HG03442 (cell line): ENCODE data around the gene GNG8.
"Not testable (repeated sequence)": the region's sequence is repeated elsewhere in the genome, so short reads cannot be mapped to it uniquely, and the experiment has no call there.

Source experiments
- ATAC-seq: cut with Tn5 transposase; IDR thresholded peaks from one replicate; pipeline ENCODE4 v1.9.1; 2021; ENCODE audit warnings: mild to moderate bottlenecking, moderate library complexity; ENCODE audit not compliant: unreplicated experiment

GNG8 gene

DNA sequence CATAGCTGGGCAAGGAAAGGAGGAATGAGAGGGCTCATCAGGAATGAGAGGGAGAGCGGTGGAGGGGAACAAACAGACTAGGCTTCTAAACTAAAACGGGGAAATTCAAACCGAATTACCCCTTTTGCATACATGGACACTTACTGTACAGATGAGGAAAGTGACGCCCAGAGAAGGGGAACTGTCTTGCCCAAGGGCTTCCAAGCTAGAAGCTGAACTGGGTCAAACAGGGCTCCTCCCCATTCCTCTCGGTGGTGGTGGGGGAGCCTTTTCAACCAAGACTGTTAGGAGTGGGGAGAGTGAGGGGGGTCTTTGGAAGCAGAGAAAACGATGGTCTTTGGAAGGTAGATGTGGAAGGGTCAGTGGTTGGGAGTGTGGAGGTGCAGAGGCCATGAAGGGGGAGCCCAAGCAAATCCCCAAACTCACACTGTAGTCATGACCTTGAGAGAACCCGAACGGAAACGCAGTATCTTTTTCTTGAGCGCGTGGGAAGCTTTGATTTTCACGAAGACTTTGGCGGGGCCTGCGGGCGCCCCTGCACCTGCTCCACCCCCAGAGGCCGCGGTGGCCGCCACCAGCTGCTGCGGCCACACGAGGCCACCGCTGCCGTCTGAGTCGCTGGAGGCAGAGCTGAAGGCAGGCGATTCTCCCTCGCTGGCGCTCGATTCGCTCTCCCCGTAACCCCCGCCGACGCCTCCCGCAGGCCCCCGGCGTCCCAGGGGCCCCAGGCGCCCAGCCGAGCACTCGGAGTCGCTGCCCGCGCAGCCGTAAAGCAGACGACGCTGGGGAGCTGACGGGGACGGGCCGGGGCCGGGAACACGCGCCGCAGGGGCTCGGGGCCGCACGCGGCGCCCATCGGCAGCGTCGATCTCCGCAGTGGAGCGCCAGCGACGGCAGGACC, 12.3 kb upstream of the GNG8 start:
- no peak for ATAC-seq

DNA sequence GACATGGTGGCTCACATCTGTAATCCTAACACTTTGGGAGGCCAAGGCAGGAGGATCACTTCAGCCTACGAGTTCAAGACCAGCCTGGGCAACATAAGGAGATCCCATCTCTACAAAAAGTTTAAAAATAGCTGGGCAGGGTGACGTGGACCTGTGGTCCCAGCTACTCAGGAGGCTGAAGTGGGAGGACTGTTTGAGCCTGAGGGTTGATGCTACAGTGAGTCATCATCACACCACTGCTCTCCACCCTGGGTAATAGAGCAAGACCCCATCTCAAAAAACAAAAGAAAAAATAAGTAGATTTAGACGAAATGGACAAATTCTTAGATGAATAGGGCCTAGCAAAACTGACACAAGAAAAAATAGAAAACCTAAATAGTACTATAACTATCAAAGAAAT, 10.4 kb upstream of the GNG8 start:
- no peak for ATAC-seq

DNA sequence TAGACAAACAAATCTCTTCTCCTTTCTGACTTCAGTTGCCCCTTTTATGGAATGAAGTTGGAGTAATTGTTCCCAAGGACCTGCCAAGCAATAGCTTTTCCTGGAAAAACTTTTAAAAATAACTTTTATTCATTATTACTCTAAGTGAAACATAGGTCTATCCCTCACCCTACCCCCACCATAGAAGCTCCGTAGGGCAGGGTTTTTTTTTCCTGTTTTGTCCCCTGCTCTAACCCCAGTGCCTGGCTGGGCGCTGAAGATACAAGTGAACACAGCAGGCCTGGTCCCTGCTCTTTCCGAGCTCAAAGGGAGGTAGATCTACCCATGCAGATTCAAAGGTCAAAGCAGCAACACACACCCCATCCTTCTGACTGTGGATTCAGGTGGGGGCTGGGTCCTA, 8.7 kb upstream of the GNG8 start:
- ATAC-seq, result no peak

DNA sequence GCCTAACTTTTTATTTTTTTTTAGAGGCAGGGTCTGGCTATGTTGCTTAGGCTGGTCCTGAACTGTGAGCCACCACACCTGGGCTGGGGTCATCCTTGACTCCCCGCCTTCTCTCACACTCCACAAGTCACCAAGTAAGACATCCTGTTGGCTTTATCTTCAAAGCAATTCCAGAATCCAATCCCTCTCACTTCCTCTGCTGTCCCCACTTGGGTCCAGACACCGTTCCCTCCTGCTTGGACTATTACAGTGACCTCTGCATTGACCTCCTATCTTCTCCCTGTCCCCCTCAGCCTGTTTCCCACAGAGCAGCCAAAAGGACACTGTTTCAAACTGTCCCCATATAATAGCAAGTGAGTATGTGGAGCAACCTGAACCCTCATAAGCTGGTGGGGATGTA, 4.7 kb upstream of the GNG8 start:
- no peak for ATAC-seq

DNA sequence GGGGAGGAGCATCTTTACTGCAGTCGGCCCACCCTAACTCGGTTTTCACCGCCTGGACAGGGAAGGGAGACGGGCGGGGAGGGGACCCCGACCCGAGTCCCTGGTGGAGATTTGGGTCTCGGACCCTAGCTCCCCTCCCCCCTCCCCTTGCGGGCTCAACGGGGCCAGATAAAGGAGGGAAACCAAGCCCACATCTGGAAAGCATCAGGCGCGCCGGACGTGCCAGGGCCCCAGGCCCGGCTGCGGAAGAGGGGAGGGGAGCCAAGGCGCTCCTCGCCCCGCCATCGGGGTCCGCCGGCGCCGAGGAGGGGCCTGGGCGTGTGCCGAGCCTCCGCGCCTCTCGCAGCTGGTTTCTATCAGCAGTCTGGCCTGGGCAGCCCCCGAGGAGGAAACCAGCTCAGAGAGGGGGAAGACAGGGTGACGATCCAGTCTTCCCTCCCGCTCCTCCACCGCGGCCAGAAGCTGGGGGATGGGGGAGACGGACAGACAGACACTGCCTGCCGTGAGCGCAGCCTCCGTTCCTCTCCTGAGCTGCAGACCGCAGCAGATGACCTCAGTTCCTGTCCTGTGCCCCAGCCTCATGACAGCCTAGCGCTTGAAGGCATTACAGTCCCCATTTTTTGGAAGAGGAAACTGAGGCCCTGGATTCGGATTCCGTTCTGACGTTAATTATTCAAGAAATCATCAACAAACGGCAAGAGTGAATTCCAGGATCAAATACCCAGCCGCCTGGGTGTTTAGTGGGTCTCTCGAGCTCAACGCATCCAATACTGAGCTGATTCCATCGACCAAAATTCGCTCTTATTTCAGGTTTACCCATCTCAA, 3.6 kb upstream of the GNG8 start:
- no peak for ATAC-seq

DNA sequence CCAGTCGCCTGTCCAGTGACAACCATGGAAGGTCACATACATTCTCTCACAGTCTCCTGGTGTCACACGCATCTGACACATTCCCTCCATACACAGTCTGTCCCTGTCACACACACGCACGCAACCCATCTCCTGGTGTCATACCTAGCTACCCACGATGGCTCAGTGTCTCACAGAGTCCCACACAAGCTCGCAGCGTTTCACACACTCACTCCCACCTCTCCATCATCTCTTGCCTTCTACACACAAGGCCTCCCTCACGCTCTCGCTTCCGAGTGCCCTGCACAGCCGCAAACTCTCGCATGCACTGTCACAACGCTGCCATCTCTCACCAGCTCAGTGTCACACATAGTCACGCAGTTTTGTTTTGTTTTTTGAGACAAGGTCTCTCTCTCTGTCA, 1.2 kb upstream of the GNG8 start:
- ATAC-seq, result no peak

- ATAC-seq, result no peak
These were observed 1.3 kb downstream of the GNG8 start for GRCh38 chr19:46634656-46635218.

GRCh38 chr19:46634045-46634655, 1.9 kb downstream of the GNG8 start:
- peak; percentile 49 for ATAC-seq

- no peak for ATAC-seq
These were observed 2.9 kb downstream of the GNG8 start for GRCh38 chr19:46633130-46633529.

- ATAC-seq, result no peak
These were observed 4.5 kb downstream of the GNG8 start for GRCh38 chr19:46631481-46631880.

DNA sequence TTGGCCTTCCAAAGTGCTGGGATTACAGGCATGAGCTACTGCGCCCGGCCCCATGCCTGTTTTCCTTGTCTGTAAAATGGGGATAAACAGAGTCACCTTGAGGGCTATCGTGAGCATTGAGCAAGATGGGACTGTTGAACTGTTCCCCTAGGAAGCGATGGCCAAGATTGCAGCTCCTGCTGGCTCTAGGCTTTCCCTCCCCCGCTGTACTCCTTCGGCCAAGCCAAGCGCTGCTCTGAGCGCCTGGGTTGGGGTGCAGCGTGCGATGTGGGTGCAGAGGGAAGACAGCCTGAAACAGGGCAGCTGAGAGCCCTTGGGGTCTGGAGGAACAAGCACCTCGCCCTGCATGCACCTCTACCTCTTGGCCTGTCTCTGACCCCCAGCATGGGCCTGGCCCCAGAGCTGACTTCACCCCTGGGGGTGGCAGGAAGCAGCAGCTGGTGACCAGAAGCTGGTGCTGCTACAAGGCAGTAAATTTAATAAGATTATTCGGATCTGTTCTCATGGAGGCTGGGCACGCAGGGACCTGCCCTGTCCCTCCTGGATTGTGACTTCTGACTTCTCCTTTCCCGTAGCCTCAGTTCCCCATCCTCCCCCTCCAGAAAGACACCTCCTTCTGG, 5.3 kb downstream of the GNG8 start:
- no peak for ATAC-seq

DNA sequence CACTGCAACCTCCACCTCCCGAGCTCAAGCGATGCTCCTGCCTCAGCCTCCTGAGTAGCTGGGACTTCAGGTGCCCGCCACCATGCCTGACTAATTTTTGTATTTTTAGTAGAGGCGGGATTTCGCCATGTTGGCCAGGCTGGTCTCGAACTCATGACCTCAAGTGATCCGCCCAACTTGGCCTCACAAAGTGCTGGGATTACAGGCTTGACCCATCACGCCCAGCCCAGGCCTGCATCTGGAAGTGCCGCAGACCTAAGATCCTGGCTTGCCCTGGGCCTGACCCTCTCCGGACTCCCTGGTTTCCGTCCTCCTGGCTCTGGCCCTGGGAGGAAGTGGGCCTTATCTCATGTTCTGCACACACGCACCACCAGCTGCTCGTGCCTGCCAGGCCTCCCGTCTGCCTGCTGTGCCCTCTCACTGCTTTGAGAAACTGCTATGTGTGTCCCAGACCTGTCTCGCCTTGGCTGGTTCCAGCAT, 6.4 kb downstream of the GNG8 start:
- ATAC-seq, result no peak

DNA sequence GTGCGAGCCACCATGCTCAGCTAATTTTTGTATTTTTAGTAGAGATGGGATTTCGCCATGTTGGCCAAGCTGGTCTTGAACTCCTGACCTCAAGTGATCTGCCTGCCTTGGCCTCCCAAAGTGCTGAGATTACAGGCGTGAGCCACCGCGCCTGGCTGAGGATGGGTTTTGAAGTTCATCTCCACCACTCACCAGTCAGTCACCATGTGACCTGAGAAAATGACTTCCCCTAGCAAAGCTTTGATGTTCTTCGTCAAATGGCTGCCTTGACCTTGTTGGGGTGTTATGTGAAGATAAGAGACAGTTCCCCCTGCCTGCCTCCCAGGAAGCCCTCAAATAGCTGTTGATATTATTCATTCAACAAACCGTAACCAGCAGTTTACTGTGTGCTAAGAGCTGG, 7.0 kb downstream of the GNG8 start:
- not testable (repeated sequence) for ATAC-seq

- ATAC-seq, result no peak
These were observed 9.6 kb downstream of the GNG8 start for GRCh38 chr19:46626446-46626845.

- ATAC-seq, result no peak
These were observed 10.3 kb downstream of the GNG8 start for GRCh38 chr19:46625731-46626130.

DNA sequence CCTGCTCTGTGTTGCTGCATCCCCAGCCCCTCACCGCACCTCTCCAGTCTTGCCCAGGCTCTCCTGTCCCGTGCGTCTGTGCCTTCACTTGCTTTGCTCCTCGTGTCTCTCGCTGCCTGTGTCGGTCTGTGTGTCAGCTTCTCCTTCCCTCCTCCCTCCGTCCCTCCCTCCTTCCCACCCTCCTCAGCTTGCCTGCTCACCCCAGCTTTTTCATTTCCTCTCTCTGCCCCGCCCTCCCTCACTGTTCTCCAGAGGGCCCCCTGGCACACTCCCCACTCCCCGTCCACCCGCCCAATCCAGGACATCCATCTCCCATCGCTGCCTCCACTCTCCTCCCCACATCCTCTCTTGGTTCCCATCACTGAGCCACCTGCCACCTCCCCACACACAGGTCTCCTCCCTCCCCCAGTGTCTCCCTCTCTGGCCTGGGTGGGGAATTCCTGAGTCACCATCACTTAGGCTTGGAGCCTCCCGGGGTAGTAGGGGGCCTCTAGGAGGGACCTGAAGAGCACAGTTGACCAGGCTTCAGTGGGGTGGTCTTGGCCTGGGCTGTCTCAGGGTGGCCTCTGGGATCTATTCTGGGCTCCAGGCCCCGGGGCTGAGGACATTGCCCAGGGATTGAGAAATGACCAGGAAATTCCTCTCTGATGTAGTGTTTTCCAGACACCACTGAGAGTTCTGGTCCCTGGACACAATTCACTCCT, 10.9 kb downstream of the GNG8 start, which contains the start of gene PTGIR:
PTGIR (minus strand) TSS at position 132 of the 704 bp plus-strand sequence. CDS start 864 bp downstream, outside the sequence.
- no peak for ATAC-seq

DNA sequence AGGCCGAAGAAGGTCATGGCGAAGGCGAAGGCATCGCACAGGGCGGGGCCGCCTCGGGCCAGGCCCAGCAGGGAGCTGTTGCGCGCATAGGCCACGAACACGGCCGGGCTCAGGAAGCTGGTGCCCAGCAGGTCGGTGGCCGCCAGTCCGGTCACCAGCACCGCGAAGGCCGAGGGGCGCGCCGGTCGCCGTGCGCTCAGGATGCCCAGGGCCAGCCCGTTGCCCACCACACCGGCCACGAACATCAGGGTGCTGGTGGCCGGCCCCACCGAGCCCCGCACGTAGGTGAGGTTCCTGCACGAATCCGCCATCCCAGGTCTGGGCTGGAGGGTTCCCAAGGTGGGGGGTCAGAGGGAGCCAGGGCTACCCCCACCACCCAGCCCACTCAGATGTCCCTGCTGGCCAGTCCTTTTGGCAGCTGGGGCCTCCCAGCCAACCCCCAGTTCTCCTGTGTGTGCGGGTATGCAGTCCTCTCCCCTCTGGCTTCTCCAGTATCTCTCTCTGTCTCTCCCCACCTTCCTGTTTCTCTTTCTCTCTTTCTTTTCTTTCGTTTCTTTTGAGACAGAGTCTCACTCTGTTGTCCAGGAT, 12.0 kb downstream of the GNG8 start:
- no peak for ATAC-seq

DNA sequence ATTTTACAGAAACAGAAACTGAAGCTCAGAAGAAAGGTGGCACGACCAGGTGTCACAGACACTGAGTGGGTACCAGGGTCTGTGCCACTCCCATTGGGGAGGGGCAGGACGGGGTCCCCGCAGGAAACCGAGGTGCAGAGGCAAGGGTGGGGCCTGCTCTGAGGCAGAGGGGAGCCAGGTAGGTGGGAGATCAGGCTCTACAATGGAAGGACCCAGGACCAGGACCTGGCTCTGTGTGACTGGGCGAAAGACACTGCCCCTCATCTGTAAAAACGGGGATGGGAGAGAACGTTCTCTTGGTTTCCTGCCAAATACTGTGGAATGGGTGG, 13.9 kb downstream of the GNG8 start:
- no peak for ATAC-seq

GRCh38 chr19:46621191-46622117, 14.5 kb downstream of the GNG8 start:
- ATAC-seq, result no peak
